ACC112 (cell line): ENCODE measurements around the gene IL1RAP.

ENCODE experiments used
- H2AFZ ChIP-seq: fragments of 200-600 bp; sonication (generic); one replicate; pipeline ENCODE4 v1.6.0; 2017; ENCODE audit warnings: antibody characterized with exemption, low read length; ENCODE audit not compliant: unreplicated experiment
- H3K27ac ChIP-seq: fragments of 200-600 bp; sonication (generic); 2 replicates; pipeline ENCODE4 v1.5.1; 2014; ENCODE audit warnings: low read depth, mild to moderate bottlenecking, antibody characterized with exemption, low read length, moderate library complexity
- H3K27me3 ChIP-seq: fragments of 200-600 bp; sonication (generic); 2 replicates; pipeline ENCODE4 v1.6.1; 2014; ENCODE audit warnings: mild to moderate bottlenecking, antibody characterized with exemption, low read length, moderate library complexity, mixed read lengths; ENCODE audit not compliant: insufficient read depth
- H3K36me3 ChIP-seq: fragments of 200-600 bp; sonication (generic); 2 replicates; pipeline ENCODE4 v1.6.1; 2016; ENCODE audit warnings: mild to moderate bottlenecking, antibody characterized with exemption, low read length, moderate library complexity, mixed read lengths; ENCODE audit not compliant: insufficient read depth
- H3K4me1 ChIP-seq: fragments of 200-600 bp; sonication (generic); one replicate; pipeline ENCODE4 v1.6.1; 2016; ENCODE audit warnings: low read length, mixed read lengths; ENCODE audit not compliant: insufficient read depth, unreplicated experiment, control insufficient read depth
- H3K4me3 ChIP-seq: fragments of 200-600 bp; sonication (generic); 2 replicates; pipeline ENCODE4 v1.5.1; 2014; ENCODE audit warnings: mild to moderate bottlenecking, low read depth, low read length
- H3K79me2 ChIP-seq: fragments of 200-600 bp; sonication (generic); one replicate; pipeline ENCODE4 v1.6.0; 2016; ENCODE audit warnings: low read length; ENCODE audit not compliant: control insufficient read depth, unreplicated experiment, insufficient read depth

The IL1RAP gene

GRCh38 chr3:190575437-190576185 is 61.7 kb downstream of the IL1RAP start:
- no peaks in the 10 kb centered on the region for H3K27me3 ChIP-seq
- no peak overlapping the region for H3K4me3 ChIP-seq
- H3K36me3 ChIP-seq = peaks cover 10% of the 10 kb centered on the region; the same call in 1 of the 2 replicates
- peaks cover 17% of the 10 kb centered on the region for H3K4me1 ChIP-seq
- no peak overlapping the region for H3K27ac ChIP-seq
- H3K79me2 ChIP-seq = no peaks in the 10 kb centered on the region
- no peak overlapping the region for H2AFZ ChIP-seq

- H3K79me2 ChIP-seq = no peaks in the 10 kb centered on the region
- H3K36me3 ChIP-seq = peaks cover 10% of the 10 kb centered on the region; the same call in 1 of the 2 replicates
- no peak overlapping the region for H2AFZ ChIP-seq
- H3K27me3 ChIP-seq = no peaks in the 10 kb centered on the region
- H3K27ac ChIP-seq = no peak overlapping the region
- H3K4me1 ChIP-seq = peaks cover 33% of the 10 kb centered on the region
- no peak overlapping the region for H3K4me3 ChIP-seq
These were observed 63.3 kb downstream of the IL1RAP start for GRCh38 chr3:190577225-190577624.

- Histone ChIP-seq H3K36me3 (peaks cover 10% of the 10 kb centered on the region; the same call in 1 of the 2 replicates), H3K27me3 (no peaks in the 10 kb centered on the region)
These were observed 65.7 kb downstream of the IL1RAP start for GRCh38 chr3:190579514-190580137.

GRCh38 chr3:190580417-190580816 is 66.5 kb downstream of the IL1RAP start:
- no peaks in the 10 kb centered on the region for H3K79me2 ChIP-seq
- peak overlapping the region; percentile 94 for H3K27ac ChIP-seq
- peaks cover 8% of the 10 kb centered on the region; the same call in 1 of the 2 replicates for H3K36me3 ChIP-seq
- no peak overlapping the region for H2AFZ ChIP-seq
- peaks cover 49% of the 10 kb centered on the region for H3K4me1 ChIP-seq
- H3K27me3 ChIP-seq = no peaks in the 10 kb centered on the region
- H3K4me3 ChIP-seq = 0 out of 2 replicates have a peak overlapping the region, but pooled peaks have one; percentile 66

More at GRCh38 chr3:190579514-190580137, 65.7 kb downstream of the IL1RAP start:
- Histone ChIP-seq H3K4me1 (peaks cover 41% of the 10 kb centered on the region), H3K79me2 (no peaks in the 10 kb centered on the region), H3K27ac (peak overlapping the region; percentile 94), H2AFZ (no peak overlapping the region), H3K4me3 (no peak overlapping the region)

GRCh38 chr3:190581041-190581541 is 67.2 kb downstream of the IL1RAP start:
- H3K27ac ChIP-seq = peak overlapping the region; percentile 94
- H3K27me3 ChIP-seq = no peaks in the 10 kb centered on the region
- H3K36me3 ChIP-seq = 0 out of 2 replicates have a peak, but pooled peaks cover 4% of the 10 kb centered on the region
- peak overlapping the region; percentile 44 for H2AFZ ChIP-seq
- no peaks in the 10 kb centered on the region for H3K79me2 ChIP-seq
- peak overlapping the region; percentile 66 for H3K4me3 ChIP-seq
- peaks cover 53% of the 10 kb centered on the region for H3K4me1 ChIP-seq

- no peak overlapping the region for H3K27ac ChIP-seq
- peaks cover 3% of the 10 kb centered on the region for H3K79me2 ChIP-seq
- H3K4me1 ChIP-seq = peaks cover 67% of the 10 kb centered on the region
- H2AFZ ChIP-seq = no peak overlapping the region
- no peaks in the 10 kb centered on the region for H3K27me3 ChIP-seq
- no peak overlapping the region for H3K4me3 ChIP-seq
- 0 out of 2 replicates have a peak, but pooled peaks cover 4% of the 10 kb centered on the region for H3K36me3 ChIP-seq
These were observed 68.8 kb downstream of the IL1RAP start for GRCh38 chr3:190582667-190583066.

GRCh38 chr3:190585805-190586630 is 72.1 kb downstream of the IL1RAP start:
- H3K27ac ChIP-seq = peak overlapping the region; percentile 98
- H3K4me1 ChIP-seq = peaks cover 46% of the 10 kb centered on the region
- H3K4me3 ChIP-seq = peak overlapping the region; percentile 58

GRCh38 chr3:190586631-190587011 is 72.7 kb downstream of the IL1RAP start:
- Histone ChIP-seq H3K4me3 (peak overlapping the region; percentile 58), H3K79me2 (peaks cover 3% of the 10 kb centered on the region), H2AFZ (no peak overlapping the region), H3K27ac (peak overlapping the region; percentile 98), H3K27me3 (no peaks in the 10 kb centered on the region), H3K36me3 (no peaks in the 10 kb centered on the region), H3K4me1 (peaks cover 40% of the 10 kb centered on the region)

More at GRCh38 chr3:190585805-190586630, 72.1 kb downstream of the IL1RAP start:
- H3K79me2 ChIP-seq = peaks cover 3% of the 10 kb centered on the region
- H3K36me3 ChIP-seq = no peaks in the 10 kb centered on the region
- H2AFZ ChIP-seq = no peak overlapping the region
- H3K27me3 ChIP-seq = no peaks in the 10 kb centered on the region

GRCh38 chr3:190588570-190588969 is 74.7 kb downstream of the IL1RAP start:
- no peak overlapping the region for H2AFZ ChIP-seq
- no peaks in the 10 kb centered on the region for H3K27me3 ChIP-seq
- H3K36me3 ChIP-seq = no peaks in the 10 kb centered on the region
- H3K4me3 ChIP-seq = no peak overlapping the region
- H3K79me2 ChIP-seq = peaks cover 3% of the 10 kb centered on the region
- peaks cover 31% of the 10 kb centered on the region for H3K4me1 ChIP-seq
- H3K27ac ChIP-seq = no peak overlapping the region

- Histone ChIP-seq H3K27me3 (no peaks in the 10 kb centered on the region), H3K4me3 (no peak overlapping the region), H2AFZ (no peak overlapping the region), H3K27ac (no peak overlapping the region), H3K4me1 (peaks cover 26% of the 10 kb centered on the region), H3K36me3 (peaks cover 5% of the 10 kb centered on the region; the same call in 1 of the 2 replicates), H3K79me2 (peaks cover 3% of the 10 kb centered on the region)
These were observed 75.4 kb downstream of the IL1RAP start for GRCh38 chr3:190589326-190589725.
